HG02973 (cell line): ENCODE data around the gene SPAG6.
"Not testable (repeated sequence)": the region's sequence is repeated elsewhere in the genome, so short reads cannot be mapped to it uniquely, and the experiment has no call there.

Experiments used
- ATAC-seq: cut with Tn5 transposase; IDR thresholded peaks from one replicate; pipeline ENCODE4 v1.9.1; 2021; ENCODE audit warnings: moderate library complexity; ENCODE audit not compliant: unreplicated experiment

The SPAG6 gene

DNA sequence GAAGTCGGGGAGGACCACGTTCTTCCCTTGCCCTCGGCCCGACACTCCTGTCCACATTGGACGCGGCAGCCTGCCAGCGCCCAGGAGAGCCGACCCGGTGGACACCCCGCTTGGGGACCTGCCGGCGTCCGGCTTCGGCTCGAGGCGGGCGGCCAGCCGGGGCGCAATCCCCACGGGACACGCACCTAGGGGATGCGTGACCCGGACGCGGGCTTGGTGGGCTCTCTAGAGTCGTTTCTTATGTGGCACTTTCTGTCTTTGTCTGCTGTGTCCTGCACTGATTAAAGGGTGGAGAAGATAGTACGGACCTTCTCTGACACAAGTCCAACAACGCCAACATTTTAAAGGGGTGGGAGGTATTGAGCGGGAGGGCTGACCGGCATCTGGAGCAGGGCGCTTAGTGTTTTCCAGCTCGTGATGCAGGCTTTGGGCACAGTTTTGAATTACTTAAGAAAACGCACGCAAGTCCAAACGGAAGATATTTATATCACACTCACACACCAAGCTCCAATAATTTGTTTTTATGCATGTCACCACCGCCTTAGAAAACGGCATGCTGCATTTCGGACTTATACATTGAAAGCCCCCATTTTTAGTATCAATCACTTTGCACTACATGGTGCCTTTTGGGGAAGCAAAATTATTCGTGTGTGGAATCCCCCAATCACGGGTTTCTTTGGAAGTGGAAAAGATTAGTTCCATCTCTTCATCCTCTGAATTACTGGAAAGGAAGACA is 3.9 kb upstream of the SPAG6 start:
- ATAC-seq = peak; percentile 16

- no peak for ATAC-seq
Measured at GRCh38 chr10:22341926-22342196, 3.4 kb upstream of the SPAG6 start.

DNA sequence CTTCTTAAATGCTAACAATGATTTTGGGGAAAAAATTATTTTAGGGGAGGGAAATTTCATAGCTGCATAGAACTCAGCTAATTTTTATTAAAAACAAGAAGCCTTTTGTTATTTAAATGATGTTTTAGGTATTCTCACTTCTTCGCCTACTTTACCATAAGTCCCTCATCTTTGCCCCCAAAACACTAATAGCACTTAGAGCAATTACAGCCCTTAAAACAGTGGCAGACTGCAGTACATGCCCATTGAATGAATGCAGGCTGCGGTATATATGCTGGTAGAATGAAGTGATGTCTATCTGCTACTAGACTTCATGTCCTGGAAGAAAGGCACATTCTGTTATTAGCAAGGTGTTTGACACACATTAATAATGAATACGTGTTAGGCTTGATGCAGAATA is 2.9 kb upstream of the SPAG6 start:
- ATAC-seq = no peak

GRCh38 chr10:22343731-22344130 is 1.6 kb upstream of the SPAG6 start:
- no peak for ATAC-seq

DNA sequence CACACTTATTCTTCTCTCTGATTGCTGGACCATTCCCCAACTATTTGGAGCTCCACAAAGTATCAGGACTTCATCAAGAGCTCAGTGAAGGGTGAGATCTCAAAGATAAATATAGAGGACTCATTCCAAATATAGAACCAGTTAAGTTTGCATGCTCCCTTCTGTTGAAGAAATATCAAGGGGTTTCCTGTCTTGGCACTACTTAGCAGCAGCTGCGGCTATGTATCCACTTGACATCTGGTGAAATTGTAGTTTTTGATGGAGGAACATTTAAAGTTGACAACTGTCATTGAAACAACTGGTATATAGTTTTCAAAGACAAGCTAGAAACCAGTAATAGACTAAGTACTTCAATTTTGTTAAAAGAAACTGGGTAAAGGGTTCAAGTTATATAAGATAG is 1.0 kb upstream of the SPAG6 start:
- ATAC-seq = no peak

DNA sequence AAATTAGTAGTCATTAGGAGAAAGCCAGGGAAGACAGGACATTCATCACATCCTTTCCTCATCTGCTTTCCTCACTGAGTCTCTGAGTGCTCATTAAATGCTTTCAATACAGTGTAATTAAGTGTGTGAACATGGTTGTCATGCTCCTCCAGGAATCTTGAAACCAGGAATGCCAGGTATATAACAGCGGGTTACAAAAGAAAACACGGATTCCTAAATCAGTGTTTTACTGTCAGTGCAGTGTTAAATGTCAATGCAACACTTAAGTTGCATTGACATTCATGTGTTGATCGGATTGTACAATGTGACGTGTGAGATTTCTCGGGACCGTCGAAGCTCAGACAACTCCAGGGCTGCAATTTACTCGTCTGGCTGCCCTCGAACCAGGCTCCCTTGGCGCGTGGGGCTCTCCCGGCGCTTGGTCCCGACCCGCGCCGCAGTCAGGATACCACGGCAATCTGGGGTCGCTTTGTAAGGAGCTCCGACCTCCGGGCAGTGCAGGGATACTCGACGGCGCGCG is 455 bp upstream of the SPAG6 start:
- ATAC-seq = no peak

DNA sequence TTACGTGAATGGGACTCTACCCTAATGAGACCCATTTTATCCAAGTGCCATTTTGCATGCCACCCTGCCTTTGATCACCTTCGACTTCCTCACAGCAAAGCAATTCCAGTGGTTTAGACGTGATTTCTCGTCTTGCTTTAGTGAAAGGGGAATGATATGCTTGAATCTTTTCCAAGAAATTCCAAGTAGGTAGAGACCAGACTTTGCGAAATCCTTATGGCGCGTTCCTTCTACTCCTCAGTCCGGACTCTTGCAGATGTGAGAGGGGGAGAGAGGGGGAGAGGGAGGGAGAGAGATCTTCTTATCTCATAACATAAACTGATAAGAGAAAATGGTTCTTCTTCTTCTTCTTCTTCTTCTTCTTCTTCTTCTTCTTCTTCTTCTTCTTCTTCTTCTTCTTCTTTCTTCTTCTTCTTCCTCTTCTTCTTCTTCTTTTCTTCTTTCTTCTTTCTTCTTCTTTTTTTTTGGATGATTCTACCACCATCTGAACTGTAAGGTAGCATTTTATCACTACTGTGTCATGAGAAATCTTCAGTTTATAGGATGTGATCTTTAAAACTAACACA is 883 bp downstream of the SPAG6 start:
- no peak for ATAC-seq

DNA sequence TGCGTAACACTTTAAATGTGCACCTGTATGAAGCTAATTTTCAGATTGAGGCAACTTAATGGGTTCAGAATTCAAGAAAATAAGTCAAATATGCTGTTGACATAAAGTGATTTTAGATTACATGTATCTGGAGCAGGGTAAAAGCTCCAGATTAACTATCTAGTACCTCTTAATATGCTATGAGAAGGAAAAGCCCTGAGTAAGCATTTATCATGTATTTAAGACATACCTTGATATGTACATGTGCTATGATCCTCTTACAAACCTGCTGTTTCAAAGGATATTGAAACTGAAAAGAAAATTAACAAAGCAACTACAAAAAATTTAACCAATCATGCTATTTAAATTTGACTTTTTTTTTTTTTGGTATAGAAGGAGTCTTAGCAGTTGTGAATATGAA is 4.5 kb downstream of the SPAG6 start:
- ATAC-seq = no peak

GRCh38 chr10:22351131-22351703 is 5.9 kb downstream of the SPAG6 start:
- no peak for ATAC-seq

DNA sequence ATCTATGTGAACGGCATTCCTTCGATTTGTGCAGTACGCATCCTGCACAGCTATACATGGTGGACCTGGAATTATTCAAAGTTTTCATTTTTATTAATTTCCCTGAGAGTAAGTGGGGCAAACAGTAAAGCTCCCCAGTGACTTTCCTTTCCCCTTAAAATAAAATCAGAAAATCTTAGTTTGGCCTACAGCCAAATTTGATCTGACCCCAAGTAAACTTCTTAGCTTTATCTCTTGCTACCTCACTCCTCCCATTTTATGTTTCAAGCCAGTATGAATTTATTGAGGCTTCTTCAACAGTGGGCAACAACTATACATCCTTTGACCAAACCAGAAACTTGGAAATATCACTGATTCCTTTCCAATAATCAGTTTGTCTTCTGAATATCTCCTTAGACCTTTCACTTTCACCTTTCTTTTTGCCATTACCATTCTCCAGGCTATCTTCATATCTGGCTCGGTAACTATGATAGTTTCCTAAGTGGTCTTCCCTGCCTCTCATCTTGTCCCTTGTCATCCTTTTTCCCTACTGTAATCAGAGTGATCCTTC is 11.1 kb downstream of the SPAG6 start:
- ATAC-seq = no peak

GRCh38 chr10:22357770-22358169 is 12.5 kb downstream of the SPAG6 start:
- ATAC-seq = not testable (repeated sequence)

- no peak for ATAC-seq
Measured at GRCh38 chr10:22363305-22363704, 18.0 kb downstream of the SPAG6 start.

GRCh38 chr10:22364407-22365140 is 19.3 kb downstream of the SPAG6 start:
- ATAC-seq = no peak

- no peak for ATAC-seq
Measured at GRCh38 chr10:22365233-22365632, 19.9 kb downstream of the SPAG6 start.

DNA sequence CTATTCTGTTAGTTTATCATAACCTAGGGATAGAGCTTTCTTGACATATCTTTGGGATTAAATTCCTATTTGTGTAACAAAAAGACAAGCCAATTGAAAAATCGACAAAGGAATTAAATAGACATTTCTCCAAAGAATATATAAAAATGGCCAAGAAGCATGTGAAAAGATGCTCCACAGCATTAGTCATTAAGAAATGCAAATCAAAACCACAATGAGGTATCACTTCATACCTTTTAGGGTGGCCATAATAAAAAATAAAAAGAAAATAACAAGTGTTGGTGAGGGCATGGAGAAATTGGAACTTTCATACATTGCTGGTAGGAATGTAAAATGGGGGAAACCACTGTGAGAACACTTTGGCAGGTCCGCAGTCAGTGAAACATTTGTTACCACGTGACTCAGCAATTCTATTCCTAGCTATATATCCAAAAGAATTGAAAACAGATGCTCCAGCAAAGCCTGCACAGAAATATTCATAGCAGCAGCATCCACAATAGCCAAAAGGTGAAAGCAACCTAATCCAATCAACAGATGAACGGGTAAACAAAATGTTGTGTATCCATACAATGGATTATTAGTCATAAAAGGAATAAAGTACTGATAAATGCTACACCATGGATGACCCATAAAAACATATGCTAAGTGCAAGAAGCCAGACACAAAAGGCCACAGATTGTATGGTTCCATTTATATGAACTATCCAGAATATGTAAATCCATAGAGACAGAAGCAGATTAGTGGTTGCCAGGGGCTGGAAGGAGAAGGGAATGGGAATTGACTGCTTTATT is 20.5 kb downstream of the SPAG6 start:
- no peak for ATAC-seq

DNA sequence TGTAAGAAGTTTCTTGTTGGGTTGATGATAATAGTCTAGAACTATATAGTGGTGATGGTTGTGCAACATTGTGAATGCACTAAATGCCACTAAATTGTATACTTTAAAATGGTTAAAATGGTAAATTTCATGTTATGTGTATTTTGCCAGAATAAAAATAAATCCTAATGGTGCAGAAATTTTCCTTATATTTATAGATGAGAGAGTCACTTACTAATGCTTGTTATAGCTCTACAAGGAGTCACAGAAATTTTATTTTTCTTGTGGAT is 21.1 kb downstream of the SPAG6 start:
- no peak for ATAC-seq

DNA sequence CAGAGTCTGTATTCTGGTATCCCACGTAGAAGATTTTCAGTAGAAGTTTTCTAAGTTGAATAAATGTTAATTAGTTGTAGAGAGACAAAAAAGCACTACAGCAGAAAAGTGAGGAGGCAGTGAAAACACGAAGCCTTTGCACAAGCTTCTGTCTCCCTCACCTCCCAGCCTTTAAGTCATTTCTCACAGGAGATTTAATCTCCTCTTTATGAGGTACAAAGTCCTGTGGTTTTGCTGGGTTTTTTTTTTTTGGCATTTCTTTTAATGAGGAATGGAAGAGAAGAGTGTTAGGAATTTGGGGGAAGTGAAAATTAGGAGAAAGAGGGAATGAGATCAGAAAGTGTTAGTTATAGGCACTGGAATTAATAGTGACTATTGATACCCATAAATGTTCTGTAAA is 21.5 kb downstream of the SPAG6 start:
- no peak for ATAC-seq

DNA sequence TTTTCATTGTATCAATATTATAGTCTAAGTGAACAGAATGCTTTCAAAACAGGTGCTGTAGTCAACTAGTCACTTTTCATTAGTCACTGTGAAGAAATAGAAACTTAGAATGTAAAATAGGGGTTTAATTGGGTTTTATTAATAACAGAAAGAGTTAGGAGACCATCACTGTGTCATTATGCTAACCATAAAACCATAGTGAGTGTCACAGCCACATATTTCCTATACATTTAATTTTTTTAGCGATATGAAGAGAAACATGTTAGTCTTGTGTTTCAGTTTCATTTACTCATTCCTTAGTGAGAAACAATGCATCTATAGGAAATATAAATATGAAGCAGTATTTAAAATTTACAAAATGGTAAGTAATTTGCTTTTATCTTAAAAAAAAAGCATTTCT is 22.2 kb downstream of the SPAG6 start:
- no peak for ATAC-seq

DNA sequence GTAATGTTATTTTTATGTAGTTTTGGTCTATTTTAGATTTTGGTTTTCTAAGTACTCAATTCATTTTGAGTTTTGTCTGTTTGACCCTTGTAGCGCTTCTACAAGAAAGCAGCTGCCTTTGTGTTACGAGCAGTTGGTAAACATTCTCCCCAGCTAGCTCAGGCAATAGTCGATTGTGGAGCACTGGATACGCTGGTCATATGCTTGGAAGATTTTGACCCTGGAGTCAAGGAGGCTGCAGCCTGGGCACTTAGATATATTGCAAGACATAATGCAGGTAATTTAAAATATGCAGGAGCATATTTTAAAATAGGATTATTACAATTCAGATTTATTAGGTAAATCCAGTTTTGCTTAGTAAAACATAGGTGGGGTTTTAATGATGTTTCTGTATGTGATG is 23.1 kb downstream of the SPAG6 start:
- no peak for ATAC-seq

DNA sequence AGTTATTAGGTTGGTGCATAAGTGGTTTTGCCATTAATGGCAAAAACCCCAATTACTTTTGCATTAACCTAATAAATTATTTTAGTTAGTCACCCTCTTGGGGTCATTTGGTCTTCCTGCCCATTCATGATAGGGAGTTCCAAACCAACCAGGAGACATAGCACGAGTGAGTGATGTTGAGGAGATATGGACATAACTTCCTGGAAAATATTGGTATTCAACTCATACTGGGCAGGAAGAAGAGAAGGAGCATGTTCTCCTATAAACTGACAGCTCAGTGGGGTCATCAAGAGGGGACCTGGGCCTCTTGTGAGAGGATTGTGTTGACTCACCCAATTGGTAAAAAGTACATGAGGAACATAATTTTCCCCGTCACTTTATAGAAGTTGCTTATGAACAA is 23.7 kb downstream of the SPAG6 start:
- ATAC-seq = no peak

DNA sequence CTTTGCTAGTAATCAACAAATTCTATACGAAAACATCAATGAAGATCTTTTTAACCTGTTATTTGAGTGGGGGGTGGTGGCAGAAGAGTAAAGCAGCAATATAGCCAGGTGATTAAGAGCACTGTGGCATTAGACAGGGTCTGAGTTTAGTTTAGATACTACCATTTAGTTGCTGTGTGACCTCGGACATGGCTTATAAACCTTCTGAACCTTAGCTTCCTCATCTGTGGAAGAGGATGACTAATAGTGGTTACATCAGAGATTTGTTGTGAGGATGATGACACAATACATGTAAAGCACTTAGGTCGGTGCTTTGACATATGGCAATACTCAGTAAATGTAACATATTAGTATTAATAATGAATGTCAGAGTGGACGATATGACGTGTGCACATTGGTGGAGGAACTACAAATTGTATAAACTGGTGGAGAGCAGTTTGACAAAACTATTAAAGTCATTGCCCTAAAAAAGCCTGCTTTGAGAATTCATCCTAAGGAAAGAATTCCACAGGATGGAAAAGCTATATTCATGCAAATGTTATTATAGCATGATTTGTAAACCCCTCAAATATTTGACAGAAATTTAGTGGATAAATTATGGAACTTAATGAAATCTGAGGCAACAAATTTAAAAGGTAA is 24.3 kb downstream of the SPAG6 start:
- ATAC-seq = peak; percentile 64
